ENCODE measurements around the gene CASQ2.

CASQ2 gene

DNA sequence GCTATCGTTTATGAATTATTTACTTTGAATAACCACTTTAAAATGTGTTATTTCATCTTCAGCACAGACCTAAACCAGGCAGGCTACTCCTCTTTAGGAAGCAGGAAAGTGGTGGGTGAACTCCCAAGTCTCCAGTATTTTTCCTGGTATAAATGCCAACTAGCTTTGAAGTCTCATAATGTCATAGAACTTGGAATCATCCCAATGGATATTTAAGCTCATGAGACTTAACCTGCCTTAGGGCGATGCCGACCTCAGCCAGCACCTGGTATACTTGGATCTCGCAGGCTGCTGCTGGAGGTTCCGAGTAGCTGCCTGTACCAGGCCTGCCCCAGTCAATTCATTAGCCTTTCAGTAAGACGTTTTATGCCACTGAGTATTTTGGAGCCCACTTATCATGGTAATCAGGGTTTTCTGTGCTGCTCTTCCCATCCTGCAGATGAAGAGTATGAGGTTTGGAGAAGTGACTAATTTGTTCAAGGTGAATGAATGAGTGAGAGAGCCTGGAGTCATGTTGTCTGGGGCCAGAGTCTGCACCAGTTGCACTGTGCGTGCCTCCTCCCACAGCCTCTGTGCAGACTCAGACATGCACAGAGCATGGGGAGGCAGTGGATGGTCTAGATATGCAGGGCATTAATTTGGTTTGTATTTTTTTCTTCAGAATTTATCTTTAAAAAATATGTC, 91.9 kb downstream of the CASQ2 start:
- TF ChIP-seq, protein P1, sequence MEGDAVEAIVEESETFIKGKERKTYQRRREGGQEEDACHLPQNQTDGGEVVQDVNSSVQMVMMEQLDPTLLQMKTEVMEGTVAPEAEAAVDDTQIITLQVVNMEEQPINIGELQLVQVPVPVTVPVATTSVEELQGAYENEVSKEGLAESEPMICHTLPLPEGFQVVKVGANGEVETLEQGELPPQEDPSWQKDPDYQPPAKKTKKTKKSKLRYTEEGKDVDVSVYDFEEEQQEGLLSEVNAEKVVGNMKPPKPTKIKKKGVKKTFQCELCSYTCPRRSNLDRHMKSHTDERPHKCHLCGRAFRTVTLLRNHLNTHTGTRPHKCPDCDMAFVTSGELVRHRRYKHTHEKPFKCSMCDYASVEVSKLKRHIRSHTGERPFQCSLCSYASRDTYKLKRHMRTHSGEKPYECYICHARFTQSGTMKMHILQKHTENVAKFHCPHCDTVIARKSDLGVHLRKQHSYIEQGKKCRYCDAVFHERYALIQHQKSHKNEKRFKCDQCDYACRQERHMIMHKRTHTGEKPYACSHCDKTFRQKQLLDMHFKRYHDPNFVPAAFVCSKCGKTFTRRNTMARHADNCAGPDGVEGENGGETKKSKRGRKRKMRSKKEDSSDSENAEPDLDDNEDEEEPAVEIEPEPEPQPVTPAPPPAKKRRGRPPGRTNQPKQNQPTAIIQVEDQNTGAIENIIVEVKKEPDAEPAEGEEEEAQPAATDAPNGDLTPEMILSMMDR (IDR thresholded peaks at IDR 0.05; ENCODE audit: borderline replicate concordance, insufficient read depth, low read depth, low read length) = no peak
- no peak overlapping the region for H3K4me3 ChIP-seq (ENCODE audit: low read depth, low read length)

DNA sequence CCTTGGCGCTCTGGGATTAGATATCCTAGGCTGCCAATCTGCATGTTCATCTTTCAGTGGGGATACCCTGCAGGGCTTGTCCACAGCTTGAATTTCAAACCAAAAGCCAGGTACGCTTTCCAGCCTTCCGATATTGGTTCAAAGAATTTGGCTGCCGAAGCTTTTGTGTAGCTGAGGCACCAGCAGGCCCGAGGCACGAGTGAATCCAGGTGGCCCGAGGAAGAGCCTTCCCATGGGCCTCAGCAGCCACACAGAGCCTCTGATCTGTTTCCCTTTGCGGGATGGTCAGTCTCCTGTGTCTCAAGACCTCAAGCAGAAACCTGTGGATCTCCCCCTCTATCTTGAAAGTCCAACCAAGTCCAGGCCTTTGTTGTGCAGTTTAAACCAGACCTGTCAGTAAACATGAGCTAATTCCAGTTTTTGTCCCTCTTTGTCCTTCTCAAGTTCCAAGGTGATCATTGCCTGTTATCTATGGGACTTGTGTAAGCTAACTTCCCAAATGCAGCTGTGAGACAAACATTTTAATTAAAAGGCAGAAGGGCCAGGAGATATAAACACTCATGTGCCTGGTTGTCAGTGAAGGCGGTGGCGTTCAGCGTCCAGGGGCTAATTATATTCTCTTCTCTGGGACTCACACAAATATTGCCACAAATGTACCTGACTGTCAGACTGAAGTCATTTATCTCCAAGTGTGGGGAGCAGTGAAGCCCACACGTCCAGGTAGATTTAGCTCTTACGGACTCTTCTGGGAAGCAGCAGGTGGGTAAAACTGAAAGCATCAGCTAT, 96.1 kb downstream of the CASQ2 start:
- TF ChIP-seq, protein P1 (IDR thresholded peaks at IDR 0.05; ENCODE audit: borderline replicate concordance, insufficient read depth, low read depth, low read length) = no peak
- H3K4me3 ChIP-seq (ENCODE audit: low read depth, low read length) = no peak overlapping the region

DNA sequence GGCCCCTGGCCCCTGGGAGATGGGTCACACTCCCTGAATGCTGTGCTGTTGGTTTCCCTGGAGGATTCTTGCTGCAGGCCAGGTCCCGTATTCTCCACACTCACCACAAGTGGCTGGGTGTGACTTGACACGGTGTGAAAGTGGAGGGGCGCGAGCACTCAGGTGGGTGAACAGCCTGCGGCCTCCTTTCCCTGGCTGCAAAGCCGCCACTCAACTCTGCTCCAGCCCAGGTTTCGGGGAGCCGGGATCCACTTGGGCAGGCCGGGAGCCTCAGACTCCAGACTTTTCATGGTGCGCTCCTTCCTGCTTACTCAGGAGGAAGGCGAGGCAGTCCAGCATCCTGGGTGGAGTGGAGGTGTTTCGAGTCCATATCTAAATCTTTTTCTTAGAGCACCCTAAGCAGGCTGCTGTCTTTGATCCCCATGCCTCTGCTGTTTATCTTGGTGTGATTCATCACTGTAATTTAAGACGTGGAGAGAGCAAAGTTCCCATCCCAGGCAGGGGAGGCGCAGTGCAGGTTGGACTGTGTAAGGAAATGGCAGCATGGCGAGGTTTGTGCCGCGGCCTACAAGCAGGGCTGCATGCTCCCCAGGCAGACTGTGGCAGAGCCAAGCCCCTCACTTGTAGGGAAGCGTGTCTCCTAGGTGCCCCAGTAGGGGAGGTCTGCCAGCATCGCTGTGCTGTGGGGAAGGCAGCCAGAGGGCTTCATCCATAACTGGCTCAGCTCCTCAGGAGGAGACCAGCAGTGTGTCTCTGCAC, 97.2 kb downstream of the CASQ2 start:
- H3K4me3 ChIP-seq (ENCODE audit: low read depth, low read length) = no peak overlapping the region
- TF ChIP-seq, protein P1 (IDR thresholded peaks at IDR 0.05; ENCODE audit: borderline replicate concordance, insufficient read depth, low read depth, low read length) = no peak

DNA sequence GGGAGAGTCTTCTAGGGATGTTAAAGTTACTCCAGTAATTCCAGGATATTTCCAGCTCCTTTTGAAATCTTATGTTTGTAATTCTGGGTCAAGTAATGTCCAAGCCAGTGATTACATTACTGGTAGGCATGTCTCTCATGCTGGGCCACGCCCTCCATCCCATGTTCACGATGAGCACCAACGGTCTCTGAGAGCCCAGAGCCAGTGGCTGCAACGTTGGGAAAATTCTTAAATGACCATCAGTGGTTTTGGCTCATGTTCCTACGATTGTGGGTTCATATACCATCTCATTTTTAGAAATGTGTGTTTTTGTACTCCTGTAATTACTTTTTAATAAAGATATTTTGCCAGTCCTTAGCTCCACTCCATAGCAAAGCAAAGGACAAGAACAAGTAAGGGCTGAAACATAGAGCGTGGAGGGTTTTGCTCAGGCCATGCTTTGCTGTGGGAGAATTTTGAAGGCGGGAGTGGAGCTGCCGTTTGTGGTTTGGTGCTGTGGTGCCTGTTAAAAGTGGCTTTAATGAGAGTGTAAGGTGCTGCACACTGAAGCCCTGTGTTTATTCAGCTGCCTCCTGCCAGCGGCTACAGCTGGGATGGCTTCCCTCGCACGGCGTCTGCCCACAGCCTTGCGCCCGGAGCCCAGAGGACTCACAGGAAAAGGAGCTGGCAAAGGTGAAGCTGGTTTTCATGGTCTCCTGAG, 97.9 kb downstream of the CASQ2 start:
- TF ChIP-seq, protein P1 (IDR thresholded peaks at IDR 0.05; ENCODE audit: borderline replicate concordance, insufficient read depth, low read depth, low read length) = no peak
- no peak overlapping the region for H3K4me3 ChIP-seq (ENCODE audit: low read depth, low read length)

DNA sequence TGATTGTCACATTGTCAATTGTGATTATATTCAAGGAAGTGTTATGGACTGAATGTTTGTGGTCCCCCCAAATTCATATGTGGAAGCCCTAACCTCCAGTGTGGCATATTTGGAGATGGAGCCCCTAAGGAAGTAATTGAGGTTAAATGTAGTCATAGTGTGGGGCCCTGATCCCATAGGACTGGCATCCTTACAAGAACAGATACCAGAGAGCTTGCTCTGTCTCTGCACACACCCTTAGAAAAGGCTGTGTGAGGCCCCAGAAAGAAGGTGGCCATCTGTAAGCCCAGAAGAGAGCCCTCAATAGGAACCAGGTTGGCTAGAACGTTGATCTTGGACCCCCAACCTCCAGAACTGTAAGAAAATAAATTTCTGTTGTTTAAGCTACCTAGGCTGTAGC, 98.6 kb downstream of the CASQ2 start:
- H3K4me3 ChIP-seq (ENCODE audit: low read depth, low read length) = no peak overlapping the region
- TF ChIP-seq, protein P1 (IDR thresholded peaks at IDR 0.05; ENCODE audit: borderline replicate concordance, insufficient read depth, low read depth, low read length) = no peak

DNA sequence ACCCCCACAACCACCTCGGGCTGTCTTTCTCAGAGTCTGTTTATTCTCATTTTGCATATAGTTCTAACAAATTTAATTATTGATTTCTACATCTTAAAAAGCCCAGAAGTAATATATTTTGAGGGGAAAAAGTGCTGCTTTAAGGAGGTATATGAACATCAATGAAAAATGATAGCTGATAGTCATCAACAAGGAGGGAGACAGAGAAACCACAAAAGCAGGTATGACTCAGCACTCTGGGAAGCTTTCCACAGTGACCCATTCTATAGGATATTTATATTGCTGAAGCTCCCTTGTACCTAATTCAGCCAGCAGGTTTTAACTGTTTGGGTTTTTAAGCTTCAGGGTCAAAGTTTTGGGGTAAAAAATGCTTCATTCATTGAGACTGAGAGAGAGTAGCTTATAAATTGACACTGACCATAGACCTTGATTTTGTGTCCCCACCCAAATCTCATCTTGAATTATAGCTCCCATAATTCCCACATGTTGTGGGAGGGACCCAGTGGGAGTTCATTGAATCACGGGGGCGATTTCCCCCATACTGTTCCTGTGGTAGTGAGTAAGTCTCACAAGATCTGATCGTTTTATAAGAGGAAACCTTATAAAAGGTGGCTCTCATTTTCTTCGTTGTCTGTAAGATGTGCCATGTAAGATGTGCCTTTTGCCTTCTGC, 99.4 kb downstream of the CASQ2 start:
- H3K4me3 ChIP-seq (ENCODE audit: low read depth, low read length) = no peak overlapping the region
- TF ChIP-seq, protein P1 (IDR thresholded peaks at IDR 0.05; ENCODE audit: borderline replicate concordance, insufficient read depth, low read depth, low read length) = no peak

Data from GM12875 (cell line).